HepG2 (cell line): ENCODE data around the gene TBL2. TPM values are rescaled to one million over a fixed set of nuclear protein-coding genes. Genes with fewer than 3 reads are reported as not detected.
A peak's percentile ranks its signal among the peaks of the same experiment; 100 is the strongest.

Experiments used
- BCL3 ChIP-seq: sonication (generic); formaldehyde crosslinking; IDR thresholded peaks from 2 replicates; pipeline ENCODE4 v1.5.1; 2020; ENCODE audit warnings: mild to moderate bottlenecking, missing genetic modification reagents, moderate library complexity
- ETS1 ChIP-seq: sonication (generic); formaldehyde crosslinking; IDR thresholded peaks from 2 replicates; pipeline ENCODE4 v1.4.0; 2020; ENCODE audit warnings: missing genetic modification reagents
- FOXA3 ChIP-seq: IDR thresholded peaks from 2 replicates; pipeline ENCODE4 v1.6.1; 2016; ENCODE audit warnings: missing genetic modification reagents, missing compliant biosample characterization
- FOXK1 ChIP-seq: sonication (generic); formaldehyde crosslinking; IDR thresholded peaks from 2 replicates; pipeline ENCODE4 v1.4.0; 2020; ENCODE audit warnings: low read depth, missing genetic modification reagents, borderline replicate concordance
- GRHL1 ChIP-seq: sonication (generic); formaldehyde crosslinking; conservative IDR thresholded peaks from 2 replicates; pipeline ENCODE4 v1.8.0; 2022; ENCODE audit warnings: missing genetic modification reagents
- MYNN ChIP-seq: sonication (generic); formaldehyde crosslinking; IDR thresholded peaks from 2 replicates; pipeline ENCODE4 v1.4.0; 2020; ENCODE audit warnings: mild to moderate bottlenecking, low read depth, missing genetic modification reagents
- NCOA2 ChIP-seq: sonication (generic); formaldehyde crosslinking; IDR thresholded peaks from 2 replicates; pipeline ENCODE4 v1.8.0; 2022; ENCODE audit warnings: inconsistent platforms
- PAXIP1 ChIP-seq: sonication (generic); formaldehyde crosslinking; conservative IDR thresholded peaks from 2 replicates; pipeline ENCODE4 v1.4.0; 2020; ENCODE audit warnings: mild to moderate bottlenecking, missing genetic modification reagents, moderate library complexity
- SP140L ChIP-seq: sonication (generic); formaldehyde crosslinking; IDR thresholded peaks from 2 replicates; pipeline ENCODE4 v1.4.0; 2020; ENCODE audit warnings: missing genetic modification reagents, borderline replicate concordance
- STAG1 ChIP-seq: sonication (generic); formaldehyde crosslinking; IDR thresholded peaks from 2 replicates; pipeline ENCODE4 v1.4.0; 2020; ENCODE audit warnings: missing genetic modification reagents
- ZBTB43 ChIP-seq: sonication (generic); formaldehyde crosslinking; conservative IDR thresholded peaks from 2 replicates; pipeline ENCODE4 v1.4.0; 2020; ENCODE audit warnings: missing genetic modification reagents
- ZNF224 ChIP-seq: sonication (generic); formaldehyde crosslinking; IDR thresholded peaks from 2 replicates; pipeline ENCODE4 v1.5.0; 2020; ENCODE audit warnings: mild to moderate bottlenecking, missing genetic modification reagents
- ZNF24 ChIP-seq: fragments of 450-650 bp; IDR thresholded peaks from 2 replicates; pipeline ENCODE4 v1.6.1; 2017; ENCODE audit warnings: antibody characterized with exemption, mild to moderate bottlenecking
- ZNF383 ChIP-seq: sonication (generic); formaldehyde crosslinking; IDR thresholded peaks from 2 replicates; pipeline ENCODE4 v1.4.0; 2020; ENCODE audit warnings: missing genetic modification reagents, mild to moderate bottlenecking, borderline replicate concordance
- ZNF574 ChIP-seq: sonication (generic); formaldehyde crosslinking; IDR thresholded peaks from 2 replicates; pipeline ENCODE4 v1.4.0; 2020; ENCODE audit warnings: missing genetic modification reagents
- ZNF720 ChIP-seq: sonication (generic); formaldehyde crosslinking; IDR thresholded peaks from 2 replicates; pipeline ENCODE4 v1.4.0; 2020; ENCODE audit warnings: missing genetic modification reagents
- ZNF850 ChIP-seq: sonication (generic); formaldehyde crosslinking; conservative IDR thresholded peaks from 2 replicates; pipeline ENCODE4 v1.9.0; 2021; ENCODE audit warnings: mild to moderate bottlenecking, missing genetic modification reagents
- polyA plus RNA-seq, 8 experiments: library from polyadenylated mRNA; depleted of rRNA in 3 of 8; stranded (reverse) in 7 of 8; unstranded in 1 of 8; fragments of >200 nt; fragmentation: Illumina TruSeq in 4 of 8; extraction: Trizol in 4 of 8; gene quantifications; 2 replicates each; pipeline versions ENCODE4 v1.2.1 to v1.2.3, GENCODE V29; 2011 to 2016; ENCODE audit warnings: low read depth in 4 of 8, missing spikeins in 1 of 8, mixed read lengths in 1 of 8; ENCODE audit not compliant: insufficient read depth in 1 of 8
- total RNA-seq, 5 experiments: library from RNA; depleted of rRNA; stranded (reverse); fragments of >200 nt; fragmentation: Illumina TruSeq; extraction: Trizol; gene quantifications; 2 replicates each; pipeline ENCODE4 v1.2.3, GENCODE V29; 2016; ENCODE audit warnings: low read depth in 1 of 5

The TBL2 gene
- total and polyA plus RNA-seq, 2 of the 13 experiments (the other 11 are each of a cell fraction or from before 2014, with no cell fraction given), result 43.4 to 47.2 TPM

GRCh38 chr7:73578342-73579128 lies at the start of gene TBL2 (continued):
- TF ChIP-seq STAG1 (CRISPR knock-in tag) (peak; percentile 1; the same call in 1 of the 2 replicates), MYNN (CRISPR knock-in tag) (no peak), ZNF224 (CRISPR knock-in tag) (no peak), NCOA2 (no peak; the same call in 1 of the 2 replicates), GRHL1 (CRISPR knock-in tag) (no peak), ZNF383 (CRISPR knock-in tag) (no peak), ZNF24 (no peak), PAXIP1 (CRISPR knock-in tag) (no peak; the same call in 1 of the 2 replicates), ZNF720 (CRISPR knock-in tag) (no peak), FOXA3 (CRISPR knock-in tag) (peak; percentile 51; the same call in 1 of the 2 replicates), BCL3 (CRISPR knock-in tag) (no peak), ZNF850 (CRISPR knock-in tag) (no peak), ZBTB43 (CRISPR knock-in tag) (no peak; the same call in 1 of the 2 replicates), ZNF574 (CRISPR knock-in tag) (peak; percentile 54), SP140L (CRISPR knock-in tag) (no peak), FOXK1 (CRISPR knock-in tag) (no peak), ETS1 (CRISPR knock-in tag) (no peak)
